ENCODE measurements around the gene GPATCH1.

- TF ChIP-seq POLR2A (IDR thresholded peaks at IDR 0.05; ENCODE audit: low read depth) (no peak), CTCF (IDR thresholded peaks at IDR 0.05) (no peak), POLR2AphosphoS5 (IDR thresholded peaks at IDR 0.05) (no peak), EP300 (IDR thresholded peaks at IDR 0.05) (no peak)
Observed at GRCh38 chr19:33114312-33114711, 33.3 kb downstream of the GPATCH1 start.
